Gastrocnemius medialis (tissue), 4 donors: ENCODE measurements around the gene ZNF217.

Experiments
- CTCF ChIP-seq, 5 experiments: fragments of 450-650 bp in 3 of 5; fragments of 200-600 bp in 2 of 5; sonication (generic) in 2 of 5; IDR thresholded peaks in 4 of 5; conservative IDR thresholded peaks in 1 of 5; 1 replicate in 4 of 5; 2 replicates in 1 of 5; pipeline ENCODE4 v1.5.1; 2016 to 2019; ENCODE audit warnings: antibody characterized with exemption in 5 of 5, mild to moderate bottlenecking in 3 of 5, moderate library complexity in 3 of 5
- POLR2A ChIP-seq, 2 donors: fragments of 450-650 bp; IDR thresholded peaks; one replicate each; pipeline ENCODE4 v1.6.1; 2017; ENCODE audit warnings: antibody characterized with exemption in 2 of 2, mild to moderate bottlenecking in 2 of 2, moderate library complexity in 2 of 2

GRCh38 chr20:53571555-53572286, 21.9 kb downstream of the ZNF217 start:
- TF ChIP-seq CTCF (IDR thresholded peaks at IDR 0.05 in 4 of 5, conservative IDR thresholded peaks at IDR 0.05 in 1 of 5) = no peak
- TF ChIP-seq POLR2A (IDR thresholded peaks at IDR 0.05) = no peak
